Measurements from ENCODE around the gene SIRT3.

The SIRT3 gene

GRCh38 chr11:215581-216037, 20.5 kb downstream of the SIRT3 start:
- no peak for DNase-seq

GRCh38 chr11:214083-214482, 22.1 kb downstream of the SIRT3 start:
- DNase-seq: no peak

GRCh38 chr11:213111-213510, 23.0 kb downstream of the SIRT3 start:
- DNase-seq: no peak

GRCh38 chr11:212150-213100, 23.7 kb downstream of the SIRT3 start:
- no peak for DNase-seq

GRCh38 chr11:211741-212140, 24.4 kb downstream of the SIRT3 start:
- no peak for DNase-seq

GRCh38 chr11:211295-211694, 24.8 kb downstream of the SIRT3 start:
- DNase-seq: no peak

- no peak for DNase-seq
These were observed 25.4 kb downstream of the SIRT3 start for GRCh38 chr11:210803-211180.

GRCh38 chr11:210122-210802, 25.9 kb downstream of the SIRT3 start:
- DNase-seq: peak; percentile 89

- DNase-seq: peak; percentile 21
These were observed 26.6 kb downstream of the SIRT3 start for GRCh38 chr11:209275-210121.

- no peak for DNase-seq
These were observed 27.3 kb downstream of the SIRT3 start for GRCh38 chr11:208917-209260.

- DNase-seq: peak; percentile 80
These were observed 27.8 kb downstream of the SIRT3 start for GRCh38 chr11:208181-208916.

- DNase-seq: peak; percentile 47
These were observed 28.3 kb downstream of the SIRT3 start for GRCh38 chr11:207863-208180.

- peak; percentile 99 for DNase-seq
These were observed 28.8 kb downstream of the SIRT3 start, which contains the start of the genes BET1L and RIC8A for GRCh38 chr11:207208-207862. TSS of gene BET1L (minus strand) at chr11:207399. CDS start at chr11:207321, 78 bp downstream. TSS of gene RIC8A (plus strand) at chr11:207708. CDS start at chr11:208855, 1,147 bp downstream.

- peak; percentile 24 for DNase-seq
These were observed 29.5 kb downstream of the SIRT3 start for GRCh38 chr11:206526-207207.

GRCh38 chr11:206002-206384, 30.1 kb downstream of the SIRT3 start:
- DNase-seq: no peak

- no peak for DNase-seq
These were observed 30.7 kb downstream of the SIRT3 start for GRCh38 chr11:205221-206001.

- no peak for DNase-seq
These were observed 31.5 kb downstream of the SIRT3 start for GRCh38 chr11:204587-205109.

- no peak for DNase-seq
These were observed 32.1 kb downstream of the SIRT3 start for GRCh38 chr11:203945-204586.
